Measurements from ENCODE around the gene MRTFB.

- TF ChIP-seq CTCF (conservative IDR thresholded peaks at IDR 0.05 in 1 of 2, IDR thresholded peaks at IDR 0.05 in 1 of 2; ENCODE audit: low read depth in 1 of 2, low read length in 2 of 2), result no peak
- no peak for TF ChIP-seq EZH2 (IDR thresholded peaks at IDR 0.05; ENCODE audit: low read length, missing control alignments)
Observed at GRCh38 chr16:14283786-14284185, 212.7 kb downstream of the MRTFB start.

Measured in fibroblast of lung (primary cell).